ENCODE results near the gene SESN1.

The SESN1 gene

DNA sequence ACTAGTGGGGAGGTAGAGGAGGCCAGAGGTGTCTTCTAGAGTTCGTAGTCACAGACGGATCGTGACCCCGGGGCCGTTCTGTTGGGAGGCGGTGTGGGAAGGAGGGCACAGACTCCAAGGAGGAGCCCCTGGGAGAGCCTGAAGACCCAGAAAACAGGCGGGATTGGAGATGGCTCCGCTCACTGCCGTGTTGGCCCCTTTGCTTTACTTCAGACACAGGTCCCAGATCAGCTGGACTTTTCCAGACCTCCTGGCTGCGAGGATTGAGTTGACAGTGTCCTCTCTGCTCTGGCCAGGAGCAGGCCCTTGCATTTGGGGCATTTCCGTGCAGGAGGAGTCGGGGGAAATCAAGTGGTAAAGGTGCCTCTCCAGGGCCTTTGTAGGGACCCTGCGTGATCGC lies 133.6 kb downstream of the SESN1 start:
- DNase-seq = no peak

DNA sequence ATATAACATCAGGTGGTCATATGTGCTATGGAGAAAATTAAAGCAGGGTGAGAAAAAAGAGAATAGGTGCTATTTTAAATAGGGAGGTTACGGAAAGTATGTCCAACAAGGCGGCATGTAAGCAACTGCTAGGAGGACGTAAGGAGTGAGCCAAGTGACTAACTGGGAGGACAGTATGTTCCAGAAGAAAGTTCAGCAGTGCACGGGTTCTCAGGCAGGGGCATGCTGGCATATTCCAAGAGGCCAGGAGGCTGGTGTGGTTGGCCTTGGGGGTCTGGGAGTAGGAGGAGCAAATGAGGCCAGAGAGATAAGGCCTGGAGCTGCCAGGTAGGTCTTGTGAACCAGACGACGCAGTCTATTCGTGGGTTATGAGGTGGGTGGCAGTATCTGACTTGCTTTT lies 134.0 kb downstream of the SESN1 start:
- no peak for DNase-seq

DNA sequence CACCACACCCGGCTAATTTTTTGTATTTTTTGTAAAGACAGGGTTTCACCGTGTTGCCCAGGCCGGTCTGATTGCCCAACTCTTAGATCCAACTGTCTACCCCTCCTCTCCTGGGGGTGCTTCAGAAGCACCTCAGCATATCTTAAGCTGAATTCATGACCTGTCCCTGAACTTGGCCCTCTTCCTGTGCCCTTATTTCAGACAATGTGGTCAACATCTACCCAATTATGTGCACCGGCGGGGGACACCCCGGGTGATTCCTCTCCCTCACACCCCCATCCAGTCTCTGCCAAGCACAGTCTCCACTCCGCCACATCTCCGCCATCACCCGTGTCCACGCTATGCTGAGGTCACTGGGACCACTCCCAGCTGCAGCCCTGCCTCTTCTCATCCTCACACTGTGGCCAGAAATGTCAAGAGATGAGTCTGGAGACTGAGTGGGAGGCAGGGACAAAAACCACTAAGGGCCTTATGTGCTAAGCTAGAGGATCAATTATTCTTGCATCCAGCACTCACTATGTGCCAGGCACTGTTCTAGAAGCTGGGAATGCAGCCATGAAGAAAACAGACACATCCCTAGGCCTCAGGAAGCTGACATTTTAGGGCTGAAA lies 134.6 kb downstream of the SESN1 start:
- DNase-seq = no peak

DNA sequence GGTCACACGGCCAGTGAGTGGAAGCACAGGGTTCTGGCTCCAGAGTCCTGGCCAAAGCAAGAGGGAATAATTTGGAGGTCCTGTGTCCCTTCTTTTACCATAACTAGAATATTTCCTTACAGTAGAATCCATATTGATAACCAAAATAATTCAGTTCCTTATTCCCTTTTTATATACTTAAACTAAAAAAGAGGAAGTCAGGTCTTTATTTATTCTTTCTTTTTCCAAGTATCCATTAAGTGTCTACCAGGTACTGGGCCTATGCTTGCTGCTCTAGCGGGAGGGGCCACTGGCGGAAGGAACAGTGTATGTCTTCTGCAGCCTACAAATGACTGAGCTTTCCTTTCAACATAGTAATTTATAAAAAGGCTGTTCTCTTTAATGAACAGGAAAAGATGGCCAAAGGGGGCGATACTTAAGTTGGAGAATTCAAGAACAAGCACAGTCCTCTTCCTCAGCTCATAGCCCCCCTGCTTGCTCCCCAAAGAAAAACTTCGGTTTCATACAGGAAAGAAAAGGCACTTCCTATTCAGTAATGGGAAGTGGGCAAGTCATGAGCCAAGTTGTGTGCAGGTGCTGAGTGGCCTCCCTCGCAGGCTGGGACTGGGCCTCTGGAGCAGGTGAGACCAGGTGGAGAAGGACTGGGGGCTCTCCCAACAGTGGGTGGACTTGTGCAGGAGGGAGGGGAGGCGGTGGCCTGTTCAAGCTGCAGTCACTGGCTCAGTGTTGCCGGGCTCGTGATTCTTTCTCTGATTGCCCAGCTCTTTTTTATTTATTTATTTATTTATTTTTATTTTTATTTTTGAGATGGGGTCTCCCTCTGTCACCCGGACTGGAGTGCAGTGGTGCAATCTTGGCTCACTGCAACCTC lies 135.5 kb downstream of the SESN1 start:
- DNase-seq = no peak

DNA sequence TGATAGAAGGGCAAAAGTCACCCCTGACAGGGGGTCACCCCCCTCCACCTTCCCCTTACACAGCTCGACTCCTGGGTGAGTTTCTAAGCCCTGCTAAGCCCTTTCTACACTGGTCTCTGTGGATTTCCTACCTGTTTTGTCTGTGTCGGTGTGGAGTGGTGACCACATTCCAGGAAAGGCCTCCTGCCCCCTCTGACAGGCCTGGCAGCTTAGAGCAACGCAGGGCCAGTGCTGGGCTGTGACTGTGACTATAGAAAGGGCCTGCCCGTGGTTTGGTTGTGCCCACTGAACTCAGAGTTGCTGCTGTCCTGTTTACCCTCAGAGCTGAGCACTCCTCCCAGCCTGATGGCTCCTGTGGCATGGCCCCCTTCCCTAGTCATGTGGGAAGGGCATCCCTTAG lies 137.4 kb downstream of the SESN1 start:
- no peak for DNase-seq

DNA sequence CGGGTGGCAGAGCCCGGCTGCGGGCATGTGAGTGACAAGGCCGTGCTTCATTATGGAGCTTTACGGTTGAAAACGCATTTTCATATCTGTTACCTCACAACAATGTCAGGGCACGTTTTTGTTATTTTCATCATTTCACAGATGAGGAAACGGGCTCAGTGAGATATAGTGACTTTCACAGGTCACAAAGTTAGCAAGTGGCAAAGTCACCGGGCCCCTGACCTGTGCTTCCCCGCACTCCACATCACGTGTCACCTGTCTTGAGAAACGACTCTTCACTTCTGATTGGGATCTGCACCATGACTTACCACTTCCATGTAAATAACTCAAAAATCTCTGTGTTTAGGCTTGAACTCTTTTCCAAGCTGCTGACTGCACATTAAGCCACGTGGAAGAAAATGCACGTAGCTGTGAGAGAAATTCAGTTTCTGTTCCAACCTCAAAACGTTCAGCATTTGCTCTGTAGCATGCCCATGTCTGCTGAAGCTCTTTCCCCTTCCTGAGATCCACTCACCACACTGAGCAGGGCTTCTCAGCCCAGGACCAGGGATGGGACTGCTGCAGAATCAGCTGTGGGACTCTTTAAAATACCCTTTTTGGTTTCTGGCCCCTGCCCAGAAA lies 139.2 kb downstream of the SESN1 start:
- no peak for DNase-seq

DNA sequence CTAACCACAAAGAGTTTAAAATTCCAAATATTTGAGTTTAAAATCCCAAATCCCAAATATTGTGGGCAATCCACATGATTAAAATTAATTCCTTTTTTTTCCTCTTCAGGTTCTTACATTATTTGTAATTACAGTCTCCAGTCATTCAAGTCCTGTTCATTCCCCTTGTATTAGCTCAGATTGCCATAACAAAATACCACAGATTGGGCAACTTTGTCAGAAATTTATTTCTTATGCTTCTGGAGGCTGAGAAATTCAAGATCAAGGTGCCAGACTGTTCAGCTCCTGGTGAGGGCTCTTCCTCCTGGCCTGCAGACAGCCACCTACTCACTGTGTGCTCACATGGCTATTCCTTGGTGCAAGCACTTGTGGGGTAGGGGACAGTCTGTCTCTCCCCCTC lies 141.0 kb downstream of the SESN1 start:
- no peak for DNase-seq

DNA sequence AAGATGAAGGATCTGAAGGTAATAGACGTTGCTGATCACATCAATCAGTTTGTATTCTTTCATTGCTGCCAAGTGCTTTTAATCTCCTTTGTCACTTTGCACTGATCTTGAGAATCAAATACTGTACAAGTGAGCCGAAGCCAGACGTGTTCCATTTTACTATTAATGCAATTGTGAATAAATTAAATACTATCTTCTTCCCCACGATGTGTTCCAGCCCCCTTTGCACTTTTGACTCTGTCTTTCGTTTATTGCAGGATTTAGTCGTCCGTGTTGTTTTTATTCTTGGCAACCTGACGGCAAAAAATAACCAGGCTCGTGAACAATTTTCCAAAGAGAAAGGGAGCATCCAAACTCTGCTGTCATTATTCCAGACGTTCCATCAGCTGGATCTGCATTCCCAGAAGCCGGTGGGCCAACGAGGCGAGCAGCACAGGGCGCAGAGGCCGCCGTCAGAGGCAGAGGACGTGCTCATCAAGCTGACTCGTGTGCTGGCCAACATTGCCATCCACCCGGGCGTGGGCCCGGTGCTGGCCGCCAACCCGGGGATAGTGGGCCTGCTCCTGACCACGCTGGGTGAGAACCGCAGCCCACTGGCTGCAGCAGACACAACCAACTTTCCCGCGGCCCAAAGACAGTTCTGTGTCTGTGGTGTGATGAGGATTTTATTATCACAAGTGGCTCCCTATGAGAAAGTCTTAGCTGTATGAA lies 141.7 kb downstream of the SESN1 start:
- no peak for DNase-seq

DNA sequence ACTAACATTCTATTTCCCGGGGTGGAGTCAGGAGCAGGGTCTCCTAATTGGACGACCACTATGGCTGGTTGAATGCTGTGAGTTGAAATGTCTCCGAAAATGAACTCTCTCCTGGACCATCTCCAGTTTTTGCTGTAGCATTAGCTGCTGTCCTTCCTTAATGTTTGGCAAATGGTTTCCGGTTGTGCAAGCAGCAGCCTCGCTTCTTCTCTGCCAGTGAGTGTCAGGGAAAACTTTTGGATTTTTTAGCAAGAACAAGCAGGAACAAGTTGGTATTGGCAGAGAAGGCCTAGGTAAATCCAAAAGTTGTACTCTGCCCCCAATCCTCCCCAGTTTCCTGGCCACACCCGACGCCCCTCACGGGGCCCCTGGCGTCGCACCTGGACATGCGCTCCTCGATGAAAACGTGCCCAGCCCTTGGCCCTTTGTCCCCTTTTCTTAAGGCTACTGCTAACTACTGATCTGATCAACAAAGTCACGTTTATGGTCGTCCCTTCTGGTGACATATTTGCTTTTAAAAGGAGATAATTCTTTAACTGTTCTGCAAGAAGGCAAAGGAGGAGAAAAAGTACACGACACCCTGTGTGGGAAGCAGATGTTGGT lies 143.2 kb downstream of the SESN1 start:
- DNase-seq = no peak

DNA sequence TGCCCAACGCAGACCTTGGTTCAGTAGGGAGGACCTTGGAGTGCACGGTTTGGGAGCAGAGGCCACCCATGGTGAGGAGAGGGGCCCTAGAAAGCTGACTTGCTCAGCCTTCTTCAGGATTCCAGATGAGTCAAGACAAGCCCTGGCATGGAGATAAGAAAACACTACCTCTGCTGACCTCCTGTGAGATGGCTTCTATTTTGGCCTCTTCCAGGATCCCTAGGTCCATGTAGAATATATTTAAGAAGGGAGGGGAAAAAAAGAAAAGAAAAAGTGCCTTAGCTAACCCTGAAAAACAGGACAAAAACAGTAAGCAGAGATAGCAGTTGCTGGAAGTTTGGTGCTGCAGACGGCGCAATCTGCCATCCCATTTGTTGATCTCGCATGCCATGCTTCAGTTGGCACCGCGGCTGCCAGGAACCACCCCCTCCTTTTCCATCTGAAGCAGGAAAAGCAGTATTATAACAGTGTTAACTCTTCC lies 146.4 kb downstream of the SESN1 start:
- peak in 2 of 51 donors; percentile 29 to 45 for DNase-seq

DNA sequence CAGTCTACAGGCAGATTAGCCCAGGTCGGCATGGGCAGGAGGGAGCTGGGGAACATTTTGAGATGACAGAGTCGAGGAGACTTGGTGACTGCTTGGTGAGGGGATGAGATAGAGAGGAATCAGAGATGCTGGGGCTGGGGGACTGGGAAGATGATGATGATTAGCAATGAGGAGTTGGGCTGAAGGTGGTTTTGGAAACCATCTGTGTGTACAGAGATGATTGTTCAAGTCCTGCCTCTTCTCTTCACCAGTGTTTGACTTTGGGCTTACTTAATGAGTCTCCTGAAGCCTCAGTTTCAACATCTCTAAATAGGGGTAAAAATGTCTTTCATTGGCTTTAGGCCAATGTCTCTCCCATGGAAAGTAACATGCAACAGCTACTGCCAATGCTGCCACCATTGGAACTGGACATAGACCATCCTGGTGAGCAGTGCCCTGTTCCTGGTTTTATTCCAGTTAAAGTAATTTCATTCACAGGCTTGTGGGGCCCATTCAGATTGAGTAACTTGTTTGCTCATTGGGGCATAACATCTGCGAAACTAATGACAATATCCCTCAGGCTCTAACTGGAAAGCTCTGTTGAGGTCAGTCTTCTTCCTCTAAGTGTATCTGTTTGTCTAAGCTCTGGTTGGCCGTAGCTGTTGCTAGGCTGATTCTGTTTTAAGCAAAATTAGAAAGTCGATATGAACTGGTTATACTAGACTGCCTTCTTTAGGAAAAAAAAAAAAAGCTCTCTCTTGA lies 147.4 kb downstream of the SESN1 start:
- peak in 2 of 51 donors; percentile 7 to 14 for DNase-seq

DNA sequence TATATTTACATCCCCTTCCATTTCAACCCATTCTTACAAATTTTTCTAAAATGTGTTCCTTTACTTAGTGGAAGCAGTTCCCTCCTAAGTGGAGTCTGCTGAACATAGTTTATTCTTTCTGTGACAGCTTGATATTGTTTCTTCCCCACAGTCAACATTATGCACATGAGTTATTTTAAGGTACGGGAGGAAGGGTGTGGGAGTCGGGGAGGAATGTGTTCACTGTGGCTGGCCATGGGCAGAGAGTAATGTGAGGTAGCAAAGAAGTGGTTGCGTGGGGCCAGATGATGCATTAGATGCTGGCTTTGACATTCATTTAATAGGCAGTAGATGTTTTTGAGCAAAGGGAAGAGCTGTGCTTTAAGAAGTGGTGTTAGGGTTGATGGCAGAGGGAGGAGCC lies 148.0 kb downstream of the SESN1 start:
- DNase-seq = peak in 1 of 51 donors; percentile 11

DNA sequence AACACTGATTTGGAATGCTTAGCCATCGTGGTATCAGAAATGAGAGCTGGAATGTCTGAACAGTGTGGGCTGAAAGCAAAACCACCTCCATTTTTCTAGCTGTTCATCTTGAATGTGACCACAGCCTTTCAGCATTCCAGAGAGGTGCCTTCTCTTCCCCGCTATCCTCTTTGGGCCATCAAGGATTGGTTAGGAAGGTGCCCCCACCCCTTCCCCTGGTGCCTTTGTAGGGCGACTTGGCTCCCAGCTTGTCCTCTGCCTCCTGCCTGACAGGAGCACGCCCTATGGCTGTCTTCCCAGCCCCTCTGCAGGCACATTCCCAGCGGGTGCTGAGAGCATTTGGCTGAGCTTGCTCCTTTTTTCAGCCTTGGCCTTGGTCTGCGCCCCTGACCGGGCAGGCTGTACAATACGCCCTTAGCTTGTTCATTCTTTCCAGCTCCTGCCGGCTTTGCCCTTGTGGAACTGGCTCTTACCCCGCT lies 148.9 kb downstream of the SESN1 start:
- DNase-seq = peak in 43 of 51 donors; percentile 9 to 86 (median 47)

DNA sequence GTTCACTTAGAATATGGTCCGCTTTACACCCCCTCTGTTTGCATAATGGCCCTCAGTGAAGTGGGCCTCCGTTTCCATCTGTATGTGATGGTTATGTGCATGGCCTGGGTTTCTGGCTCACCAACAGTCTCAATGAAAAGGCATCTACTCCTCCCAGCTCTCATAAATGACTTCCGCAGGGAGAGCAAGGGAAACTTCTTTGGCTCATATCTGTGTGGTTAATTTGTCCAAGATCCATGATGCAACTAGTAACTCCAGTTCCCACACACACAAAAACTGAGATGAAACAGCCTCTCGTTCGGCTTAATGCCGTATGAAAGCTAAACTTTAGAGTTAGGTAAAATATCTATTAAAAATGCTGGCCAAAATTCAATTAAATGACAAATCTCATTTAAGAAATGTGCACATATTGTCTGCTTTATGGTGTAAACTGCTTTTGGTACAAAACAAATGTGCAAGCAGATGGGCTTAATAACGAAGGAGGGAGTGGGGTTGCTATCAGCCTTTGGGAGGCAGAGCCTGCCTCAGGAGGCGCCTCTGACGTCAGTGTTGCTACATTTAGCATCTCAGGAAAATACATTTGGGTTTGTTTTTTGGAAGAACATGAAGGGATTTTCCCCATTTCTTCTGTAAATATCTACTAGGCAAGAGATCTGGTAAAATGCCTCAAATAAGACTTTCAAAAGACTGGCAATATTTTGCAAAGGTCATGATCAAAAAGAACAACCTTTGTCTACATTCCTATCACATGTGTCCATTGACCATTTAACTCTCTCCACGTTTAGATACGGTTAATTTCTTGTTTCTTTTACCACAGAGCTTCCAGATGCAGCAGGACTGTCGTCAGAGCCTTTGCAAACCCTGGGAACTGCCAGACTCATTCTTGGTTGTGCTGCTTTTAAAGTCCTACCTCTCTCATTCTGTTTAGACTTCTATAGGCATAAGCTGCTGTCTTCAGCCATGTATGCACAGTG lies 149.7 kb downstream of the SESN1 start:
- DNase-seq = peak in 1 of 51 donors; percentile 51

DNA sequence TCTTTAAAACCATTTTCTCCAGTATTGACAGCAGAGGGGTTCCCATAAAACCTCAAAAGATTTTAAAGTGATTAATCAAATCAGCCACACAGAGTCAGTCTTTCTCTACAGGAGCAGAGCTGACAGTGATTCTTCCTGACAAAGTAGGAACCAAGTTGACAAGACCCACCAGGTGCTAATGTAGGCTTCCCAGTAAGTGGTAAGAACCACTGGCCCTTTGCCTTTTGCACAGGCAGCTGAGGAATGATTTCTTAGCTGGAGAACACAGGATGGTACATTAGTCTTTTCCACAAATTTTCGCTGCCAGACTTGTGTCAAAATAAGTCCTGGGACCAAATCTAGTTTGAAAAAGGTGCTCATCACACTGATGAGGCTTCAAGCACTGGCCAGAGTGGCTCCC lies 150.6 kb downstream of the SESN1 start:
- no peak for DNase-seq

DNA sequence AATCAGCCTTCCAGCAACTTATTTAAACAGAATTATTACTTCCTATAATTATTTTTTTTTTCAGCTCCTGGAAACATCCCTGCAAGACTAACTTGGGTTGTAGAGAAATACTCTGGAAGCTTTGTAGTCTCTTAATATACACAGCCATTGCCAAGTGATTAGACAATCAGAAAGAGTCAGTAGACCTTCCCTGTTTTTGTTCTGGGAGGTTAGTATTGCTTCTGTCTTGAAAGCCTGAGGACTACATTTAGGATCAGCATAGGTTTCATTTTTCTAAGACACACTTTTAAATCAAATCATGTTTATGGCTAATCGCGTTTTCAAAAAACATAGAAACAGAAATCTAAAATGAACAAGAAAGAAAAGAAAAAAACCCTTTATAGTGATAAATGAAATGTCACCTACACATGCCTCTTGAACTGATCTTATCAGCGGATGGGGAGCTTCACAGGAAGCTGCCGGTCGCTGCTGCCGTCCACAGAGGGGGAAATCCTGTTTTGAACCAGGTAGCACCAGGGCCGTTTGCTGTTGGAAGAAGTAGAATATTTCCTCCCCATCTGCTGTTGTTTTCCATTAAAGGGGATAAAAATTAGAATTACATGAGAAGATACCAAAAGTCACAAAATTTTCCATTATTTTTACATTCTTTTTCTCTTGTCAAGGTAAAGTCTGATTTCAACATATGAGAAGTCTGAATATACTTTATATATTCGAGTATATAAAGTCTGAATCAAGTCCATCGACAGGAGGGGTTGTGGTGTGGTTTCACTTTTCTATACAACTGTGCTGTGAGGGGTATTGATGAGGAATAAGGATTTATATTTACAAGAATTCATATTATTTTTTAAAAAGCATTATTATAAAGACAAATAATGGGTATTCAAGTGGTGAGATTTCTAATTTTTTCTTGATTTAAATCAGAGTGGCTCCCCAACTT lies 151.8 kb downstream of the SESN1 start:
- no peak for DNase-seq

DNA sequence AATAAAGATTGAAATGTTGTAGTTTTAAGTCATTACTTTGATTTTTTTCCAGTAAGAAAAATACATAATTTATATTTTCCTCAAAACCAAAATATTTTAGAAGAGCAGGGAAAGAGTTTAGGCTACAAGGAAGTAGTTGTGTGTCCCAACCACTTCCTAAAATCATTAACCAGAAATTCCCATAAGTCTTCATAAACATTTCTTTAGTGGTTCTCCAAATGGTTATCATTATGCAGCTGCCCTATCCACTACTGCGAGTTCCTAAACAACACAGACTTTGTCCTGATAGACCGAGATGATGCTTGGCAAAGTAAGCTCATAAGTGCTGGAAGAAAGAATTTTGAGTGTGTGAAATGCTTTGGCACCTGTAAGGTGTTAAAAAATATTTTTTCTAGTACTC lies 152.8 kb downstream of the SESN1 start:
- no peak for DNase-seq

DNA sequence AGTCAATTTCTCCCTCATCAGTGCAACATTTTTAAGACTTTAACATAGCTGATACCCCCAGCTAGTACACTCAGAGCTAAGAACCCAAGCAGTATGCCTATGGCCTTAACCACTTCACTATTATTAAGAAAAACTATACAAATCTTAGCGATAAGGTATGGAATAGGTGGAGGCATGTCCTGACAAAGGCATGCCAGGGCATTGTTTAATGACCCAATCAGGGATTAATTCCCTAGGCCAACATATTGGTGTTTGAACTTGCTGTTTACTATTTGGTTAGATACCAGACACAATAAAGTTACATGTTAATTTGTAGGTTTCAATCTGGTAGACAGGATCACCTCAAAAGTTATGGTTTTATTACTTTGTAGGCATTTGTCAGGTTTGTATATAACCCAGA lies 153.4 kb downstream of the SESN1 start:
- DNase-seq = no peak
